HG03039 (cell line): ENCODE data around the gene GABRB3.

ENCODE experiments used
- ATAC-seq: cut with Tn5 transposase; IDR thresholded peaks from one replicate; pipeline ENCODE4 v1.9.1; 2021; ENCODE audit warnings: mild to moderate bottlenecking, moderate library complexity; ENCODE audit not compliant: unreplicated experiment

GABRB3 gene

DNA sequence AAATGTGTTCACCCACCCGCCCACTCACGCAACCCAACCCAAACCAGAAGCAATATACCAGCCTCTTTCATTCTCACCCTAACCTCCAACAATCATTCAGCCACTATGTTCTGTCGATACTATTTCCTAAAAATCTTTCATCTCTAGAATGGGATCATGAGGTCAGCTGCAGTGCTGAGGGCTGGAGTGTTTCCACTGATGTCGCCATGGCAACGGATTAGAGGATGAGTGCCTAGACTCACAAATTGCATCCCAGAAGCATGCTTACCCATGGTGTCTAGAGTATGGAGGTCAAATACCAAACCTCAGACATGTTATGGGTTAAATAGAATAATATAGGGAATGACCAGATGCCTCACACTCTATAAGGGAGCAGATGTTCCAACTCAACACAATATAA lies 138.5 kb downstream of the GABRB3 start:
- no peak for ATAC-seq

DNA sequence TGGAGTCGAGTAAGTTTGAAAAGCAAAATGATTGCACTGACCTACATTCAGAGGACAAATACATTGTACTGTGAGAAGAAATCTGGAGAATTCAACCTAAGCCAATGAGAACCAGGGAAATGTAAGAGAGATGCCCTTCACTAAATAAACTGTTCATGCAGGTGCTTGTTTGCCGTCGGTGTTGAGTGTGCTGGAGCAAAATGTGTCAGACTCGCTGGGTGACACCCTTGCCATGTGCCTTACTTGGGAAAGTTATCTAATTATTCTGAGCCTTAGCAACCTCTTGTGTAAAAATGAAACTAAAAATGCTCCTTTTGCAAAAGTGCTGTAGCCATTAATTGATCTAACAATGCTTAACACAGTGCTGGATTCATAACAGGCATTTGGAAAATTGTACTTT lies 140.4 kb downstream of the GABRB3 start:
- no peak for ATAC-seq

DNA sequence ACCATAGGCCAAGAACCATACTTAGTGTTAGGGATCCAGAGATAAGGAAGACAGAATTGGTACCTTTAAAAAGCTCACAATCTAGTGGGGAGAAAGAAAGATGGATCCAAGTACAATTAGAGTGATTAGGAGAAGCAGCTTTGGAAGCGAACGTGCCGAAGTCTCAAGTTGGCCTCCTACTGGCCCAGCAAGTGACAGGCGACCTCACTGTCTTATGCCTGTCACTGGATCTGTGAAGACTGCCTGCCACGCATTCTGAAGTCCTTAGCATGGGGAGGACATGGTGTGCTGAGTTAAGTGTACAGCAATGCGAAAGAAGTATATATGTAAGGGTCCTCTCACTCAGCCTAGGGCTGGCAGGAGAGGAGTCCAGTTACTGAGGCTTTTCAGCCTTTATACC lies 141.0 kb downstream of the GABRB3 start:
- no peak for ATAC-seq

DNA sequence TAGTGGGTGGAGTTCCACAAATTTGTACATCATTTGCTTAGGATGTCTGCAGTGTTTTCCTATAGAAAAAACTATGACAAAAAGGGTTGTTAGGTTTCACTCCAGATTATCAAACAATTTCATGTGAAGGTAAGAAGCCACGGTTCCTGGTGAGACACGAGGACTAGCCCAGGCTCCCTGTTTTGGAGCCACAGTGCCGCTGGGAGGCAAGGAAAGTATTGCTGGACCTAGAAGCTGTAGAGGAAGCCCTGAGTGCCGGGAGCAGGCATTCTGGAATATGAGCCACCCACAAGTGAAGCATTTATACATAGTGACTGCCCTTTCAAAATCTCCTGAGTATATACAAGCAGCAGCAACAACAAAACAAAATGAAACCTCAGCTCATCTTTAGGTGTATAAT lies 142.0 kb downstream of the GABRB3 start:
- no peak for ATAC-seq

DNA sequence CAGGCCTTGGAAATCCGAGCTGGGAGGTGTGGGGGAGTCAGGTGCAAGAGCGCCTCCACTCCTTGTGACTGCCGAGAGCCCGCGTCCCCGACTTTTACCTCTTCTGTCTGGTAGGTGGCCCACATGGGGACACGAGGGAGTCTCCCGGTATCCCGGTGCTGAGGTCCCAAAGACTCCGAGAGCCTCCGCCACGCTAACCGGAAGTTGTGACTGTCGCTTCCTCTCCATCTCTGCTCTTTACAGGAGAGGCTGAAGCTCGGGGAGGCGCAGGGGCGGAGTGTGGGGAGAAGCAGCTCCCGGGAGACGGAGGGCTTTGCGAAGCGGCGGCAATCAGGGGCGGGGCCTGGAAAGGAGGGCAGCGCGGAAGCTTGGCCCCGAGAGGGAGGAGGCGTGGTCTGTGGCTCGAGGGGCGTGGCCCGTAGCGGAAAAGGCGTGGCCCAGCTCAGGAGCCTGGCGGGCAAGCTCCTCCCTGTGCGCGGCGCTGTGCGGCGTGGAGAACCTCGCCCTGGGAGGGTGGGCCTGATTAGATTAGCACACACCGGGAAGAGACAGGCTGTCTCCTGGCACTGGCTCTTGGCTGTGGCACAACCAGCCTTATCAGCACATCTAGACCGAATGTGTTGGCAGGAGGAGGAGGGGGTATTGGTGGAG lies 143.9 kb downstream of the GABRB3 start:
- ATAC-seq: no peak

DNA sequence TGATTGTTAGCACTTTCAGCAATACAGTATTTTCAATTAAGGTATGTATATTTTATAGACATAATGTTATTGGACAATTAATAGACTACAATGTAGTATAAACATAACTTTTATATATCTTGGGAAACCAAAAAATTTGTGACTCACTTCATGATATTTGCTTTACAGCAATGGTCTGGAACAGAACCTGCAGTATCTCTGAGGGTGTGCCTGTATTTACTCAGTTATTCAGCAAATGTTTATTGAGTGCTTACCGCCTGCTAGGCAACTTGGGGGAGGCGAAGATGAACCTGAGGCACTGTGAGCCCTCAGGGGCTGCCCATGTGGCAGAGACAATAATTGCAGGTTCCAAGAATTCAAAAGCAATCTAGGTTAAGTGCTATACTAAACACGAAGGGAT lies 144.8 kb downstream of the GABRB3 start:
- ATAC-seq: no peak

DNA sequence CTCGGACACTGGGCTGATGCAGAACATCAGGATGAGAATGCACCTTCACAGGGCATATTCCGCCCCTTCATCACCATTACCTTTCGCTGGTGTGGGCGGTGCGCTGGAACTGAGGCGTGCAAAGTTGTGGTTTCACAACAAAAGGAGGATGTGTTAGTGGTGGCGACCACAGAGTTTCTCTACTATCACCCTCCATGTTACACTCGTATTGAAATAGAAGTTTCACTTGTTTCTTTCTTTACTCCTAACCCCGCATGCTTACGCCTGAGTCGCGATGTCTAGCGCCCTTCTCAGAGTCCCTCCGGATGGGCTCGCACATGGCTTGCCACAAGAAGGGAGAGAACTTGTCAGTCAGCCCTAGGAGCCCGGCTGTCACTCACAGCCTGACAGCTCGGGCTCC lies 148.7 kb downstream of the GABRB3 start:
- no peak for ATAC-seq

DNA sequence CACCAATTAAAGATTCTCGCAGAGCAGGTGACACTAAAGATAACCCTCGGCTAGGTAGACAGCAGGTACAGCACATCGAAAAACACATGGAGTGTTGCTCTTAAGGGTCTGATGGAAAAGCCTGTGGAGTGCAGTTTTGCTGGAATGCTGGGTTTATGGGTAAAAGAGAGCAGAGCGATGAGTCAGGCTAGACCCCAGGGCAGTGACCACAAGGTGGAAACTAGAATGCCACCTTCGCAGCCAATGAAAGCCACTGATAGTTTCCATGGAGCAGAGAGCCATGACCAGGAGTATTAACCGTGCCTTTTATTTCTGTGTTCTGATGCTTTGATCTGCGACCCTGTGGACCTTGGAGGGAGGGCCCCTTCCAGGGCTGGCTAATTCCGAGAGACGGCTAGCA lies 149.8 kb downstream of the GABRB3 start:
- no peak for ATAC-seq

DNA sequence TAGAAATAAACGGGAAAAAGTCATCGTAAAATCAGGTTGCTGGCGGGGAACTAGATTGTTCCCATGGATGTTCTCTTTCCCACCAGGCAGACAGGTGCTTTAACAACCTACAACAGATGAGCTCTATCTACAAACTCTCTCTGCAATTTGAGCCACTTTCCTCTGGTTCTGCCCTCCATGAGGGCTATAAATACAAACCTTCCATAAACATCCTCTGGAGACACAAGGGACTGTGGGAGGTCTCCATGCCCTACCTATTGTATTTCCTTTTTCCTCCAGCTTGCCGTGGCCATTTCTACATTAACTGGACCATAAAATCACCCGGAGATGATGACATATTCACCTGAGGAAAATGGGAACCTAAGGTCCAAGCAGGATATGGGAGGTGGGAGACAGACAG lies 151.1 kb downstream of the GABRB3 start:
- no peak for ATAC-seq

DNA sequence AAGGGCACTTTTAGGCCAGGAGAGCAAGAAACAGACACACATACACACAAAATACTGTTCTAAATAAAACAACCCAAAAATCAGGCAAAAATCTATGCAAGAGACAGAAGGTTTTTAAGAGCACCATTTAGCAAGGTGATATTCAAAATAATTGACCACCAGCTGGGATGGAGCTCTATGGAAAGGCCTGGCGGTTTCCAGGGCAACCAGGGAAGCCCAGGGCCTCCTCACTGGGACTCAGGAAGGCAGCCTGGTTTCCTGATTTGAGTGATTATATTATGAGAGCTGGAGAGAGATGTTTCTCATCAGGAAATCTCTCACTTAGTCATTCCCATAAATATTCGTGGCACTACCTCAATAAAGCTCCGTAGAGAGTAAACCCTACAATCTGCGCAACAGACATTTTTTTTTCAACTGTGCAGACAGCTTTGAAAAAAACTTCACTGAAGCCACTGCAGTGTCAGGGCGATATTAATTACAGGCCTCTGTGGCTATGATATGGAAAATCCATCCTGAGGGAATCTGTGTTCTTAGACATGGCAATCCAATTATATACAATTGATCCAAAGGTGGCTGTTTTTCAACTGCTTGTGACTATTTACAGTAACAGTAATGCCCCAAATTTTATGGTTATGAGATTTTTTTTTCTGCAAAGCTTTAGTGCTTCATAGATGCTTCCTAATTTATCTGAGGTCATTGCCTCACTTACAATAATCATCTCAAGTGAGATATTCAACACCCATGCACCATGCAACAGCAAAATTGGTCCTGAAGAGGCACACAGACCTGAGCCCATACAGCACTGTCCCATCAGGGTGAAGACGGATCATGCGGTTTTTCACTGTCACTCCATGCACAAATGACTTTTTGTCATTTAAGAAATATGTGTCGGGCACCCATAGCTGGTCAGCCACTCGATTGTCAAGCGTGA lies 152.1 kb downstream of the GABRB3 start:
- no peak for ATAC-seq

DNA sequence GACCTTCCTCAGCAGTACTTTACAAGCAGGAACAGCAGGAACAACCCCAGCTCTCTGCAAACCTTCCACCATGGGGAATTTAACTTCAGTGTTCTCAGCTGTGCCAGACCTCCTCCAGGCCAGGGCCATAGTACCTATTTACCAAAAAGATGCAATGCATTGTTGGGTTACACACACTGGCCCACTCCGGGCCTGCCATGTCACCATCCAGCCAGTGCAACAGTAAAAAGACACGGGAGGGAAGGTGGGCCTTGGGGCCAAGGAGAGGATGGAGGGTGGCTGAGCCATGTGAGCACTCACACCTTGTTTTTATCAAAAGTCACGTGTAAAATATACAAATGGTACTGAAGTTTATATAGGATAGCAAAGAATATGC lies 157.0 kb downstream of the GABRB3 start:
- no peak for ATAC-seq

DNA sequence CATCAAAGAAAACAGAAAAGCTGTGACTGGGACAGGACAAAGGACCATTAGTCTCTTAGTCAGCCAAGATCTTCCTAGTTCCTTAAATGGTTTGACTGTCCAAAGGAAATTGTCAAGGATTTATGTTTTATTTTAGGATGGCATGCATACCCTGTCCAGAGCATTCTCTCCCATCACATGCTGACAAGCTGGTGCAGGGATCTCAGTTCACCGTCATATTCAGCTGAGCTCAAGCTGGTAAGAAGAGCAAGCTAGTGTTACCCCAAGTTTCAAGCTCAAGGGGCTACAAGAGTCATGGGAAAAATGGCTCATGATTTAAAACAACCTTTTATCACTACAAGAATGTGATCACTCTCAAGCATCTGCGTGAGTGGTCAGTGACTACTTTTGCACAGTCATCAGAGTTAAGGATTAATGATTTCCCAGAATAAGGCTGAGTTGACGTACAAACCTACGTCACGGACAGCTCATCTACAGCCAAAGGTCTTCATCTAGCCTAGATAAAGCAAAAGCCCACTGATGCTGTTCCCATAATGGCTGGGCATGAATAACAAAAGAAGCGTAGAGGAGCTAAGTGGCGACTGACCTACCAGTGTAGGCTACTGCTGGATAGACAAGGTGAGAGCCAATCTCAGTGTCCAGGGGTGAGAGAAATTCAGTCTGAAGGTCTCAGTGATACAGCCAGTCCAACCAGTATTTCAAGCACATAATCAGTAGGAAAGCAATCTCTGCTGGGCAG lies 157.5 kb downstream of the GABRB3 start:
- ATAC-seq: no peak

DNA sequence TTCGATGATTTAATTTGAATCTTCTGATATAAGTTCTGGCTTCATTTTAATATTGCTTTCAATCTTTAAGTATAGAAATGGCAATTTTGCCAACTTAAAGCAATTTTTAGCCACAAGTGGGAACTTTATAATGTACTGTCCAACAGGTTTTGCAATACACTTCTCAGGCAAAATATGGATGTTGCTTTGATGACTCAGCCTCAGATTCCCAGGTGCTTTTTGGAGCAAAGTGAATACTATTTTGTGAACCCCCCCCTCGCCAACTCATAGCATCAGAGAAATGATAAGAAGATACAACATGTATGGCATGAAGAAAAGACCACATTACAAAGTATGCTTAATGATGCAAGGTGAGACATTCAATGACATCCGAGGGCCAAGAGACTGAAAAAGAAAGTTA lies 158.1 kb downstream of the GABRB3 start:
- ATAC-seq: no peak

DNA sequence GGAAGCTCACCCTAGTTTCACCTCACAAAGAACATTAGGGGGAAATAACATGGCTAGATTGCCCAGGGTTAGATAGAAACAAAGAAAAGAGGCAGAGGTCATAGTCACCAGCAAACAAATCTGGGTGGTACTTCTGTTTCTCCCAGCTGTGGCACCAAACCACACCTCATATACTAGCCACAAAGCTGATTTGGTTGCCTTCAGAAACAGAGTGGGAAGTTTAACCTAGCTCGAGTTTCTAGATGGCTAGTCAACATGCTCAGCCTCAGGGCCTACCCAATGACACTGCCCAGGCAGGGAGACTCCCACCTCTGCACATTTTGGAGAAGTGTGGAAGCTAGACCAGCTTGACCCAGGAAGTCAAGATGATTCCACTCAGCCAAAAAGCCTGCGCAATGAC lies 174.2 kb downstream of the GABRB3 start:
- no peak for ATAC-seq

DNA sequence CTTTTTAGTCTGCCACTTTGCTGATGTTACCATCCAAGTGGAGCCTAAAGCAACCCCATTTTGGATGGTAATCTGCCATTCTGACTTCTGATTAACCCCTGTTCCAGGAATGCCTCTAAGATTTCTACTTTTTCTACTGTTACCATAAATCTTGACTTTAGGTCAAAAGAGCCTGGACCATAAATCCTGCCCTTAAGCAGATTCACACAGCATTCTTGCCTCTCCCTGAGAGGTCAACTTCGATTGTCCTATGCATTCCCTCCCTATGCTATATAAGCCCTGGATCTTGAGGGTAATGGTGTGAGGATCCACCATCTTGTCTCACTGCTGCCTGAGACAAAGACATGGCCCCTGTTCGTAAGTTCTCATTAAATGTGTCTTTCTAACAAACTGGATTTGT lies 177.3 kb downstream of the GABRB3 start:
- no peak for ATAC-seq

DNA sequence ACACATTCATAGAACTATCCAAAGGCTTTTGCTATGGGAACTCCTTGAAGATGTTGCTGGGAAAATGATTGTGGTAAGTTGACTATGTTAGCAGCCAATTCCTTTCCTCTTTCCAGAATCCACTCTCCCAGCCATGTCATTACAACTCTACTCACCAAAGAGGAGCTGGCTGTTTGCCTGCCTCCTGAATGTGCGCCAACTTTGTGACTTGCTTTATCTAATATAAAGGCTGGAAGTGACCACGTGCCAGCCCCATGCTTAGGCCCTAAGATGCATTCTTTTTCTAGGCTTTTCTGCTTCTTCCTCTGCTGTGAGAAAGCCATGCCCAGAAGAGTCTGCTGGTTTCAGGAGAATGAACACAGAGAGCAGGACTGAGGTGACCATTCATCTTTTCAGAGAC lies 182.2 kb downstream of the GABRB3 start:
- ATAC-seq: no peak

DNA sequence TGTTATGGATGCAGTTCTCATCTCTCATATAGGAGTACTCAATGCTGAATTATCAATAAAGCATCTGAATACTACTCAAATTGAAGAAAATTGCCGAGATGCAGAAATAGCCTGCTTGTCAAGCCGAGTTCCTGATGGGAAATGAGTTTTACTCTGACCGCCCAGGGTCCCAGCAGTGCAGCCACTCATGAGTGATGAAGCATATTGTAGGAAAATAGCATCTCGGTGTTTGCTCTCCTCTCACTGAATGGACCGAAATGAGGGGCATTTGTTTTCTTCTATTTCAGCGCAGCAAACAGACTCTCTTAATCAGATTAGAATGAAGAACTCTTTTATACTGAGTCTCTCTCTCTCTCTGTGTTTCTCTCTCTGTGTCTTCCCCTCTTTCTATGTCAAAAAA lies 190.0 kb downstream of the GABRB3 start:
- ATAC-seq: no peak

DNA sequence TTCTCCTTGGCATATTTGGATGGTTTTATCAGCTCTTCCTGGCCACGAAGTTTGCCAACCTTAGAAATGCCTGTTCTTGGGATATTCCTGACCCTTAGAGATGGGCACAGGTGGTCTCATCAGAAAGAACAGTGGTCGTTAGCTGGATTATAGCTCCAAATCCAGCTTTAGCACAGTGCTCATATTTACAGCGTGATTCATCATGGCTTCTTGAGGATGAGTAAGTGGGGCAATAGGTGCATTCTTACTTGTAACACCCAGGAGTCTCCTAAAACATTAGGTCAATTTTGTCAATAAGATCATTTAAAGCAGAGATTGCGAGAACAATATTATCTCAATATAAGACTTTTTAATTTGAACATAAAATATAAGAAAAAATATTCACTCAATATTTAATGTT lies 191.9 kb downstream of the GABRB3 start:
- ATAC-seq: no peak

DNA sequence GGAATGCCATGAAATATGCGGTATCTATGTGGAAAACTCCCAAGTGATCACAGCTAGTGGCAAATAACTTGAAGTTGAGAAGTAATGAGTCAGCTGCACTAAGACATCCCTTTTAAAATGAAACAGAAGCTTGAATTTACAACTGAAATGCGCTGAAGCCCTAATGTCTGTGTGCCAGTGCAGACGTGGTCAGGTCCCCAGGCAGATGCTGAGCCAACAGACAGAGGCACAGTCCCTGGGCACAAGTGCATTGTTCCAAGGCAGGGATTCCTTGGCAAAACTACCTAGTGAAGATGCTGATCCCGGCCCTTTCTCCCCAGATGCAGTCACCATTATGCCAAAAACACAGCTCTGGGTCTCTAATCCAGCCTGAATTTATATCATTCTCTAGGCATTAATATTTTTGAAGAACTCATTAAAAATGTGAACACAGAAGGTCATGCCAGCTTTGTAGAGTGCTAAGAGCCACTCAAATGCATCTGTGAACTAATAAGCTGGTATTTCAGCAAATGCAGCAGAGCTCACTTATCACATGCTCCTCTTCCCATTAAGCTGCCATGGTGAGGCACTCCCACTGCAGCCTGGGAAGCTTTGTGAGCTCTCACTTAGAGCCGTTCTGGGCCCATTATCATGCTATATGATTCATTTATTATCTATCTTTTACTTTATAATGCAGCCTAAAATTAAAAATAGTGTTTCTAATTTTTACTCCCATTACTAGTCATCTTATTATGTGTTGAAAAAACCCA lies 200.1 kb downstream of the GABRB3 start:
- no peak for ATAC-seq

DNA sequence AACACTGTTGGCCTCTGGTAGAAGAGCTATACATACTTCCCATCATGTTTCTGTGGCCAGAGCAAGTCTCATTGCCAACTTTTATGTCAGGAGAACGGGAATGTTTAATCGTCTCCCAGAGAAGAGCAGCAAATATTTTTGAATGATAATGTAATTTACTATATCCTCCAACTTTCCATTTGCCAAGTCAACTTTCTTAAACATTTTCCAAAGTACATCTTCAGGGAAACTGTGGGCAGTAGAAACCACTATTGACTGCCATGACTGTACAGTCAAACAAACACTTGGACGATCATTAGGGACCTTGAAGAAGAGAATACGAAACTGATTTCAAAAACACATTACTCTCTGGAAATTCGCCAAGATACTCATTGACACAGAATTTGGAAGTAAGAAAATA lies 201.5 kb downstream of the GABRB3 start:
- no peak for ATAC-seq

DNA sequence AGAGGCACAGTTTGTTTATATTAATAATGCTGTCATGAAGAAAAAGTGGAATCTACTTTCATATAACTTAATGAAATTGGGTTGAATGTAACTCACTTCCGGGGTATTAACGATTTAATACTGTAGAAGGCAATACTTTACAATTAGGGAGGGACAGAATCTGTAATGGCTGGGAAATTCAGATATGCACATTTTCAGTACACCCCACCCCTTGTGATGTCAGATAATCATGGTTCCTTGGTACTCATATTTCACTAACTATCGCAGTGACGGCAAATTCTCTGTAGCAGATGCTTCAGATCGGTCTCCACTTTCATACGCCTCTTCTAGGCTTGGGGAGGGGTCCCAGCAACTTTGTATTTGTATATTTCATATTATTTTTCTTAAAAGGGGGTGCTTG lies 207.3 kb downstream of the GABRB3 start:
- ATAC-seq: no peak
